ENCODE measurements around the gene GNL2. TPM values are rescaled to one million over a fixed set of nuclear protein-coding genes. Genes with fewer than 3 reads are reported as not detected.

The GNL2 gene
- total and polyA plus RNA-seq, 4 donors: 14.8 to 29.2 (median 21.3) TPM

DNA sequence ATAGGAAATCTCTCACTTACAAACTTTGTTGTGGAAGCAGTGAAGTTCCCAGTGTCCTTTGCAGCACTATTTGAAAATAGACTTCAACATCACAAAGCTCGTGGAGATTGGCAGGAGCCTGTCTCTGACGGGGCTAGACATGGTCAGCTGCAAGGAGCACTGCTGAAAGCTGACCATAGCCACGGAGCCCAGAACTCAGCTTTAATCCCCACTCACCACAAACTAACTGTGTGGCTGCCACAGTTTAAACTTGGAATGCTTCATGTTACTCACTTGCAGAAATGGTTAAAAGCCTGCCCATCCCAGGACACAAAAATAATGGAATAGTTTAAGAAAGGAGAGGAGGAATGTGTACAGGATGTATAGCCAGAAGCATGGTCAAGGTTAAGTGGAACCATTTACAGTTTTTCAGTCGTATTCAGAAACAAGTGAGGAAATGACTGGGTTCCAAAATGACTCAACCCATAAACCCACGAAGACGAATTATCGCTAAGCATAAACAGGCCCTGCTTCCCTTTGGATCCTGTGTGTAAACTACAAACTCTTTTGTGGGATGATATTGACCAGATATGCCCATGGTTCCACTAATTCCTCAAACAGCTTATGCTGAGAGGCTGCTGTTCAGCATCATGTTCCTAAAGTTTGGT, 20.8 kb downstream of the GNL2 start:
- H3K9me3 ChIP-seq (ENCODE audit: control insufficient read depth in 4 of 4, low read length in 3 of 4): no peaks in the 10 kb centered on the region
- no peak overlapping the region for H3K9ac ChIP-seq (ENCODE audit: low read depth in 1 of 2, low read length in 2 of 2)
- no peaks in the 10 kb centered on the region for H3K4me1 ChIP-seq (ENCODE audit: control insufficient read depth in 4 of 4, insufficient read depth in 4 of 4, low read length in 3 of 4)
- no peak overlapping the region for H3K4me3 ChIP-seq (ENCODE audit: low read depth in 1 of 3, low read length in 3 of 3)
- H3K27me3 ChIP-seq (ENCODE audit: control insufficient read depth in 4 of 4, insufficient read depth in 4 of 4, low read length in 3 of 4): no peaks in the 10 kb centered on the region
- TF ChIP-seq FOXA2 (IDR thresholded peaks at IDR 0.05) (no peak), REST (IDR thresholded peaks at IDR 0.05) (no peak), EGR1 (IDR thresholded peaks at IDR 0.05; ENCODE audit: low read depth in 2 of 2) (no peak), GABPA (IDR thresholded peaks at IDR 0.05 in 1 of 2, conservative IDR thresholded peaks at IDR 0.05 in 1 of 2) (no peak), JUND (IDR thresholded peaks at IDR 0.05) (no peak), RAD21 (IDR thresholded peaks at IDR 0.05) (no peak), SP1 (IDR thresholded peaks at IDR 0.05) (no peak)
- no peak for DNase-seq (ENCODE audit: low spot score)
- H3K27ac ChIP-seq (ENCODE audit: low read depth in 1 of 2, low read length in 2 of 2): no peak overlapping the region
- H3K36me3 ChIP-seq (ENCODE audit: control insufficient read depth in 4 of 4, insufficient read depth in 3 of 4, low read depth in 1 of 4, low read length in 3 of 4): peaks cover 20 to 86% (median 57%) of the 10 kb centered on the region in 4 donors
- WGBS: 86% methylated on average over 7 of the region's 7 CpGs

DNA sequence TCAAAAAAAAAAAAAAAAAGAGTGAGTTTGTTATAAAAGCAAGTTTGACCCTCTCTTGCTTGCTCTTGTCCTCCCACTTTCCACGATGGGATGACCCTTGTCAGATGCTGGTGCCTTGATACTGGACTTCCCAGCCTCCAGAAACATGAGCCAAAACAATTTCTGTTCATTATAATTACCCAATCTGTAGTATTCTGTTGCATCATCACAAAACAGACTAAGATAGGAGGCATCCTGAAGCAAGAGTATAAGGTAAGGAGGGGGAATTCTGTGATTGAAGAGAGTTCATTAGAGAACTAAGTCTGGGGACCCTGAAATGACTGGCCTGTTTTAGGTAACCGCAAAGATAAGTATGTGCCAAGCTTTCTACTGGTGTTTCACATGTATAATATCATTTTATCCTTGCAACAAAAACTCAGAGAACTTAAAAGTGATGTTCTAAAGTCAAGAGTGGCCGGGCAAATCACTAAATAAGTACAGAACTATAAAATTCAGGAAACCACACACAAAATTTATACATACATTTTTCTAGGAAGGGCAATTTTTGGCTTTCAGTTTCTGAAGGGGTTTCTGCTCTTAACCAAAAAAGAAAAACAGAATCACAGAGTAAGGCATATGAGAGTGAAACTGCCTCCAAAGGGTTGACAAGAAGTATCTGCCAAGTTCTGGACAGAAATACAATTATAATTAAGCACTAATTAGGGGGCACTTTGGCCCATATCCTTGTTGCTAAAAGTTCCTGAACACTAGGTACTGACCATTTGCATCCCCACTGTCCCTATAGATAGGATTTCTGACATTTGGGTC, 25.0 kb downstream of the GNL2 start:
- H3K4me3 ChIP-seq (ENCODE audit: low read depth in 1 of 3, low read length in 3 of 3): no peak overlapping the region
- H3K27me3 ChIP-seq (ENCODE audit: control insufficient read depth in 4 of 4, insufficient read depth in 4 of 4, low read length in 3 of 4): no peaks in the 10 kb centered on the region
- no peak for DNase-seq (ENCODE audit: low spot score)
- H3K9me3 ChIP-seq (ENCODE audit: control insufficient read depth in 4 of 4, low read length in 3 of 4): no peaks in the 10 kb centered on the region
- H3K27ac ChIP-seq (ENCODE audit: low read depth in 1 of 2, low read length in 2 of 2): no peak overlapping the region
- peaks cover 16 to 94% (median 75%) of the 10 kb centered on the region in 4 donors for H3K36me3 ChIP-seq (ENCODE audit: control insufficient read depth in 4 of 4, insufficient read depth in 3 of 4, low read depth in 1 of 4, low read length in 3 of 4)
- no peaks in the 10 kb centered on the region for H3K4me1 ChIP-seq (ENCODE audit: control insufficient read depth in 4 of 4, insufficient read depth in 4 of 4, low read length in 3 of 4)
- no peak overlapping the region for H3K9ac ChIP-seq (ENCODE audit: low read depth in 1 of 2, low read length in 2 of 2)
- 93% methylated on average over 3 of the region's 3 CpGs for WGBS
- TF ChIP-seq REST (IDR thresholded peaks at IDR 0.05): no peak
- TF ChIP-seq FOXA2 (IDR thresholded peaks at IDR 0.05): no peak
- TF ChIP-seq, protein P1, sequence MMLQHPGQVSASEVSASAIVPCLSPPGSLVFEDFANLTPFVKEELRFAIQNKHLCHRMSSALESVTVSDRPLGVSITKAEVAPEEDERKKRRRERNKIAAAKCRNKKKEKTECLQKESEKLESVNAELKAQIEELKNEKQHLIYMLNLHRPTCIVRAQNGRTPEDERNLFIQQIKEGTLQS (IDR thresholded peaks at IDR 0.05): no peak
- TF ChIP-seq NR2F2 (IDR thresholded peaks at IDR 0.05): no peak
- no peak for TF ChIP-seq HNF4A (conservative IDR thresholded peaks at IDR 0.05)
- TF ChIP-seq JUND (IDR thresholded peaks at IDR 0.05): no peak
- no peak for TF ChIP-seq SP1 (IDR thresholded peaks at IDR 0.05)
- TF ChIP-seq ZBTB33 (IDR thresholded peaks at IDR 0.05): no peak
- TF ChIP-seq FOXA1 (IDR thresholded peaks at IDR 0.05): no peak
- TF ChIP-seq EGR1 (IDR thresholded peaks at IDR 0.05; ENCODE audit: low read depth in 2 of 2): no peak
- no peak for TF ChIP-seq GABPA (IDR thresholded peaks at IDR 0.05 in 1 of 2, conservative IDR thresholded peaks at IDR 0.05 in 1 of 2)
- no peak for TF ChIP-seq HNF4G (IDR thresholded peaks at IDR 0.05)
- no peak for TF ChIP-seq RAD21 (IDR thresholded peaks at IDR 0.05)
- no peak for TF ChIP-seq MAX (IDR thresholded peaks at IDR 0.05)
- no peak for TF ChIP-seq RXRA (IDR thresholded peaks at IDR 0.05)
- TF ChIP-seq, protein P2, sequence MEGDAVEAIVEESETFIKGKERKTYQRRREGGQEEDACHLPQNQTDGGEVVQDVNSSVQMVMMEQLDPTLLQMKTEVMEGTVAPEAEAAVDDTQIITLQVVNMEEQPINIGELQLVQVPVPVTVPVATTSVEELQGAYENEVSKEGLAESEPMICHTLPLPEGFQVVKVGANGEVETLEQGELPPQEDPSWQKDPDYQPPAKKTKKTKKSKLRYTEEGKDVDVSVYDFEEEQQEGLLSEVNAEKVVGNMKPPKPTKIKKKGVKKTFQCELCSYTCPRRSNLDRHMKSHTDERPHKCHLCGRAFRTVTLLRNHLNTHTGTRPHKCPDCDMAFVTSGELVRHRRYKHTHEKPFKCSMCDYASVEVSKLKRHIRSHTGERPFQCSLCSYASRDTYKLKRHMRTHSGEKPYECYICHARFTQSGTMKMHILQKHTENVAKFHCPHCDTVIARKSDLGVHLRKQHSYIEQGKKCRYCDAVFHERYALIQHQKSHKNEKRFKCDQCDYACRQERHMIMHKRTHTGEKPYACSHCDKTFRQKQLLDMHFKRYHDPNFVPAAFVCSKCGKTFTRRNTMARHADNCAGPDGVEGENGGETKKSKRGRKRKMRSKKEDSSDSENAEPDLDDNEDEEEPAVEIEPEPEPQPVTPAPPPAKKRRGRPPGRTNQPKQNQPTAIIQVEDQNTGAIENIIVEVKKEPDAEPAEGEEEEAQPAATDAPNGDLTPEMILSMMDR (IDR thresholded peaks at IDR 0.05; ENCODE audit: low read depth, low read length, missing input control): no peak
- TF ChIP-seq YY1 (IDR thresholded peaks at IDR 0.05): no peak

Data from liver (tissue), 9 donors.